ENCODE measurements around the gene SELENBP1.

The SELENBP1 gene

DNA sequence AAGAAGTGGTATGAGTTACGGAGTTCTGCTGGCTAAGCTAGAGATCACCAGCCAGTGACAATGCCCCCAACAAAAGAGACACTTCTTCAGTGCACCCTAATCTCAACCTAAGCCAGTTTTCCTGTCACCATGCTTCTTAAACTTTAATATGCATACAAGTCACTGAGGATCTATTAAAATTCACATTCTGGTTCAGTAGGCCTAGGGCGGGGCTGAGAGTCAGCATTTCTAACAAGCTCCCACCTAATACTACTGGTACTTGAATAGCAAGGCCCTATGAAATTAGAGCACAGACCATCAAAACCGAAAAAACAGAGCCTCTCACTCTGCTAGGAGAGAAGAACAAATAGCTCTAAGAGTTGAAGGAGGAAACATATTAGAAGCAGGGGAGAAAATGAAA is 34.8 kb upstream of the SELENBP1 start:
- DNase-seq (ENCODE audit: low read depth, low spot score): no peak
- in situ Hi-C loops (cut with HindIII; ENCODE audit: low sequenced_read_pairs): no loop called here
- TF ChIP-seq, protein P1, sequence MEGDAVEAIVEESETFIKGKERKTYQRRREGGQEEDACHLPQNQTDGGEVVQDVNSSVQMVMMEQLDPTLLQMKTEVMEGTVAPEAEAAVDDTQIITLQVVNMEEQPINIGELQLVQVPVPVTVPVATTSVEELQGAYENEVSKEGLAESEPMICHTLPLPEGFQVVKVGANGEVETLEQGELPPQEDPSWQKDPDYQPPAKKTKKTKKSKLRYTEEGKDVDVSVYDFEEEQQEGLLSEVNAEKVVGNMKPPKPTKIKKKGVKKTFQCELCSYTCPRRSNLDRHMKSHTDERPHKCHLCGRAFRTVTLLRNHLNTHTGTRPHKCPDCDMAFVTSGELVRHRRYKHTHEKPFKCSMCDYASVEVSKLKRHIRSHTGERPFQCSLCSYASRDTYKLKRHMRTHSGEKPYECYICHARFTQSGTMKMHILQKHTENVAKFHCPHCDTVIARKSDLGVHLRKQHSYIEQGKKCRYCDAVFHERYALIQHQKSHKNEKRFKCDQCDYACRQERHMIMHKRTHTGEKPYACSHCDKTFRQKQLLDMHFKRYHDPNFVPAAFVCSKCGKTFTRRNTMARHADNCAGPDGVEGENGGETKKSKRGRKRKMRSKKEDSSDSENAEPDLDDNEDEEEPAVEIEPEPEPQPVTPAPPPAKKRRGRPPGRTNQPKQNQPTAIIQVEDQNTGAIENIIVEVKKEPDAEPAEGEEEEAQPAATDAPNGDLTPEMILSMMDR (IDR thresholded peaks at IDR 0.05; ENCODE audit: low read depth, low read length): no peak
- no peak overlapping the region for H3K4me3 ChIP-seq (ENCODE audit: low read depth, low read length)

DNA sequence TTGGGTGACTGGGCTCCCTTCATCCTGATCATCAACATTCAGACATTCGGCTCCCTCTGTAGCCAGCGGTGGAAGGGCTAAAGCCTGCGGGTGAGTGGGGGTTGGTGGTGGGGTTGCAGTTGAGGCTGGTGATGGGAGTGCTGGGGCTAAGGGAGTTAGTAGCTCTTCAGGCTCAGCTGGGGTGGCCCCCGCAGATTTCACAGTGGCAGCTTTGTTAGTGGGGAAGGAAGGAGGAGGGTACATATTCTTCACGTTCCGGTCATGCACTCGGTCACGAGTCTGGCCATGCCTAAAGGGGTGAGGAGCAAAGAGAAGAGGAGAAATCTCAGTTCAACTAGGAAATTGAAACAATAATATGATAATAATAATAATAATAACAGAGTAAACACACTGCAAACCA is 33.7 kb upstream of the SELENBP1 start:
- no peak for DNase-seq (ENCODE audit: low read depth, low spot score)
- H3K4me3 ChIP-seq (ENCODE audit: low read depth, low read length): no peak overlapping the region
- TF ChIP-seq, protein P1 (IDR thresholded peaks at IDR 0.05; ENCODE audit: low read depth, low read length): no peak
- in situ Hi-C loops (cut with HindIII; ENCODE audit: low sequenced_read_pairs): no loop called here

DNA sequence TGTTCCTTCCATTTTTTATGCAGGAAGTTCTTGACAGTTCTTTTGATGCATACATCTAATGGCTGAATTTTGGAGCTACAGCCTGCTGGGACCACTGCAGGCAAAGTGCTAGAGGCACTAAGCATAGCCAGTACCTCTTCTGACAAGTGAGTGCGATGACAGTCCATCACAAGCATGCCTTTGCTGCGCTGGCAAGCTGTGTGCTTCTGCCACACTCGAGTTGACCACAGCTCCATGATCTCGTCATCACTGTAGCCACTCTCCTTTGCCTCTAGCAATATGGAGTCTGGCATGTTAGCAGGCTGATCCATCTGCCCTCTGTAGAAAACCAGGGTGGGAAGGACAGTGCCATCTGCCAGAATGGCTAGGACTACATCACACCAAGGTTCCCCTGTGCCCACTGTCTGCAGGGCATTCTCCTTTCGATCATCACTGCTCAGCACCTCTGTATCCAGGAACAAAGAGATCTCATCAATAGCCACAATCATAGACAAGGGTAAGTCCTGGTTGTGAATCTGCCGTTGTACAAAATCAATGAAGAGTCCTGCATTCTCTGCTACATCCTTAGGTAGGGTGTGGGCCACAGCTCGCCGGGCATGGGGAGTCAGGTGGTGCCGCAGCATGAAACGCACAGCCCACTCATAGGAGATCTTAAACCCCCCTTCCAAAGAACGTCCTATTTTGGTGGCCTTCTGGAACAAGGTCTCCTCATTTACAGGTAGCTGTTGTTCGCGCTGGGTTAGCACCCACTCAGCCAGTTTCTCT is 32.9 kb upstream of the SELENBP1 start:
- no peak for DNase-seq (ENCODE audit: low read depth, low spot score)
- in situ Hi-C loops (cut with HindIII; ENCODE audit: low sequenced_read_pairs): no loop called here
- H3K4me3 ChIP-seq (ENCODE audit: low read depth, low read length): no peak overlapping the region
- TF ChIP-seq, protein P1 (IDR thresholded peaks at IDR 0.05; ENCODE audit: low read depth, low read length): no peak

DNA sequence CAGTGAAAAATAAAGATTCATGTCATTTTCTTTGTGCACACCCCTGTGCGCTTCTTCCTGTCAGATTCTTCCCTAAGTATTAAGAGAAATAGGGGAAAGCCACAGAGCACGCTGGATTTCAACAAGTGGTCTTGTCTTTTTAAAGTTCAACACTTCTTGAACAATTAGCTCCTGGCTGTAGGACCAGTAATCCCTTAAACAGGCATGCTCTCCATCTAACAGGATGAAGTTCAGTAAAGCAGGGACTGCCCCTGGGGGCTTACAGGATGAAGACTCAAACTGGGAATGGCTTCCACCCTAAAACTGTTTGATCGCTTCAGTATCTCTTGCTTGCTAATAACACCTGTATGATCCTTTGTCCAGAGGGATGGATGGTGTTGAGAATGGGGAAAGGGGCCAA is 31.1 kb upstream of the SELENBP1 start:
- no peak overlapping the region for H3K4me3 ChIP-seq (ENCODE audit: low read depth, low read length)
- no peak for DNase-seq (ENCODE audit: low read depth, low spot score)
- TF ChIP-seq, protein P1 (IDR thresholded peaks at IDR 0.05; ENCODE audit: low read depth, low read length): no peak
- in situ Hi-C loops (cut with HindIII; ENCODE audit: low sequenced_read_pairs): no loop called here

DNA sequence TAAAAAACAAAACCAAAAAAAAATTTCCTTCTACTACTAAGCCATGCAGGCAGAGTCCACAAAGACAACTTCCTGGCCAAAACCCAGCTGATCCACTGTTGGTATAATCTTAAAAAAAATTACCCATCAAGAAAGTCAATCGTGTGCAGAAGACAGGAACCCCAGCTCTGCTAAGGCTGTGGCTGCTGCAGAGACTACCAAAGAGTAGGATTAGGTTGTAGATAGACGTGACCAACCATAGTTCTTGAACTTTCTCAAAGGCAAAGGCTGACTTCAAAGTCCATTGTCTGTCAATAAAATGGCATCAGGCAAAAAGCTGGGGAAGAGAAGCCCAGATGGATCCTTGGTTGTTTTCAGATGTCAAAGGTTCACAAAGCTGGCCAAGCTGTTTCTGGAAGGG is 30.3 kb upstream of the SELENBP1 start:
- TF ChIP-seq, protein P1 (IDR thresholded peaks at IDR 0.05; ENCODE audit: low read depth, low read length): no peak
- H3K4me3 ChIP-seq (ENCODE audit: low read depth, low read length): no peak overlapping the region
- in situ Hi-C loops (cut with HindIII; ENCODE audit: low sequenced_read_pairs): no loop called here
- no peak for DNase-seq (ENCODE audit: low read depth, low spot score)

DNA sequence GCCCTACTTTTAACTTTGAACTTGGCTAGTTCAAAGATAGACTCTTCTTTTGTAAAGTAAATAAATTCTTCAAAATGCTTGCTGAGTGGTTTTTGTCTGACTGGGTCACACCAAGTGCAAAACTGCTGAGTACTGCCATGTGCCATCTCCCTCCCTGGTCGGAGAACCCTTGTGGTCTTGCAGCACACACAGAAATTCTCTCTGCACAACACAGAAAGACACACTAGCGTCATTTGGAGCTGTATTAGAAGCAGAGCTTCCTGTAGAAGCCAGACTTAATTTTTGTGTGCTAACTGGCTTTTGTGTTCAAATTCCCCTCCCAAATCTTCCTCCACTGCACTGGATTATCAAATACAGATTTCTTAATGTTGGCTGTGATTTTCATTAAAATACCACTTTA is 29.4 kb upstream of the SELENBP1 start:
- in situ Hi-C loops (cut with HindIII; ENCODE audit: low sequenced_read_pairs): no loop called here
- H3K4me3 ChIP-seq (ENCODE audit: low read depth, low read length): no peak overlapping the region
- TF ChIP-seq, protein P1 (IDR thresholded peaks at IDR 0.05; ENCODE audit: low read depth, low read length): no peak
- DNase-seq (ENCODE audit: low read depth, low spot score): no peak
